ENCODE measurements around the gene TTYH3. TPM values are rescaled to one million over a fixed set of nuclear protein-coding genes. Genes with fewer than 3 reads are reported as not detected.

TTYH3 gene
- total RNA-seq, 1 experiment from 2014 or later, result 25.0 TPM

DNA sequence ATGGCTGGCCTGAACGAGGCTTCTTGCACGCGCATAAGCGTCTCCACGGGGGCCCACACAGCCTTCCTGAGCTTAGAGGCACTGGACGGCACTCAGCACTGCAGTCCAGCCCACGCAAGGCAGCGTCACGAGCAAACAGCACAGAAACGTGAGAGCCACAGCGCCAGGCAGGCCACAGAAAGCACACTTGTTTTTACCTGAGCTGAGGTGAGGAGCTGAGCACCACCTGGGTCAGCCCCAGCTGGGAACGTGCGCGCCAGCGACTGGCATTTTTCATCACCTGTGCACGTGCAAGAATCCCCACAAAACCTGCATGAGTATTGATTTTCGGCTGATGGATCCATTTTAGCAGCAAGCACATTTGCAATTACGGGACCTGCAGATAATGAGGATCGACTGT is 46.3 kb upstream of the TTYH3 start:
- DNase-seq (no peak), ATAC-seq (no peak)
- Histone ChIP-seq H3K36me3 (ENCODE audit: low read depth, low read length) (no peaks in the 10 kb centered on the region), H3F3A (ENCODE audit: low read length, unreplicated experiment) (no peaks in the 10 kb centered on the region), H3K9me3 (ENCODE audit: low read length) (no peaks in the 10 kb centered on the region), H3K4me3 (ENCODE audit: low read length) (no peak overlapping the region), H4K20me1 (ENCODE audit: low read length) (no peaks in the 10 kb centered on the region), H3K9me2 (replicated peaks; ENCODE audit: low read length) (no peaks in the 10 kb centered on the region), H3K27me3 (ENCODE audit: low read length) (no peaks in the 10 kb centered on the region), H3K27ac (ENCODE audit: low read length) (no peak overlapping the region), H3K9ac (ENCODE audit: low read length) (no peak overlapping the region), H3K4me1 (ENCODE audit: insufficient read depth, low read length) (no peaks in the 10 kb centered on the region), H2AFZ (ENCODE audit: low read length) (no peak overlapping the region), H3K79me2 (ENCODE audit: low read length) (no peaks in the 10 kb centered on the region), H3K4me2 (ENCODE audit: low read length) (no peak overlapping the region)
- POLR2A ChIA-PET (ENCODE audit: unreplicated experiment), result no interaction called here
- intact Hi-C loops (cut with micrococcal nuclease), result no loop called here
- BruUV-seq (replicated peaks), result no TSS peak
- no peak for TF ChIP-seq EZH2phosphoT487 (IDR thresholded peaks at IDR 0.05; ENCODE audit: borderline replicate concordance, low read length)
- TF ChIP-seq EZH2 (IDR thresholded peaks at IDR 0.05; ENCODE audit: low read length, unreplicated experiment), result no peak
- no peak for TF ChIP-seq CTCF (conservative IDR thresholded peaks at IDR 0.05; ENCODE audit: low read depth, low read length)
- CTCF ChIA-PET, result no interaction called here

DNA sequence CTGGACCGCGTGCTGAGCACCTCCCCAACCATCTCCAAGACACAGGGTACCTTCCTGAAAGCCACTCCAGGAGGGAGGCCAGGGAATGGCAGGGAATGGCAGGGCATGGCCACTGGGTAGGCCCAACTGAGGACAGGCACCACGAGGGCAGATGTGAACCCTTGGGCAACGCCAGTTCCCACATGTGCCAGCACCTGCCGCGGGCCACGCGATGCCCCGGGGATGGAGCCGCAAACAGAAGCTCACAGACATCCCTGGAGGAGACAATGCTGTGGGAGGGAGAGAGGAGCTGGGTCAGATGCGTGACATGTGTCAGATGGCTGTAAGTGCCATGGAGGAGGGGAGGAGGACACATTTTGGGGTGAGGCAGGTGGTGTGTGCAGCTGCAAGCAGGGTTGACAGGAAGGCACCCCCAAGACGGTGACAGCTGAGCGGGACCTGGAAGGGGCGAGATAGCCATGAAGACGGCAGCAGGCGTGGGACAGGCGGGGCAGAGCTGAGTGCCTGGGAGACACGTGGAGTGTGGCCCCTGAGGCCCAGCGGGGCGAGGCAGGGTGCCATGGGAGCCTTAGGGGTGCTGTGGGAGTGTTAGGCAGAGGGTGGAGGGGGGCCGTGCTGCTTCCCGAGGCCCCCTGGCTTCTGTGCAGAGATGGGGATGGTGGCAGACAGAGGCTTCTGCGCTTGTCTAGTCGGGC is 45.3 kb upstream of the TTYH3 start:
- H3K79me2 ChIP-seq (ENCODE audit: low read length), result no peaks in the 10 kb centered on the region
- no peaks in the 10 kb centered on the region for H3K9me3 ChIP-seq (ENCODE audit: low read length)
- POLR2A ChIA-PET (ENCODE audit: unreplicated experiment), result no interaction called here
- ATAC-seq (no peak), DNase-seq (no peak)
- H3K36me3 ChIP-seq (ENCODE audit: low read depth, low read length), result no peaks in the 10 kb centered on the region
- H3K4me1 ChIP-seq (ENCODE audit: insufficient read depth, low read length), result no peaks in the 10 kb centered on the region
- intact Hi-C loops (cut with micrococcal nuclease), result no loop called here
- no peak overlapping the region for H3K4me2 ChIP-seq (ENCODE audit: low read length)
- no peak overlapping the region for H3K9ac ChIP-seq (ENCODE audit: low read length)
- TF ChIP-seq EZH2 (IDR thresholded peaks at IDR 0.05; ENCODE audit: low read length, unreplicated experiment) (no peak), CTCF (conservative IDR thresholded peaks at IDR 0.05; ENCODE audit: low read depth, low read length) (no peak), EZH2phosphoT487 (IDR thresholded peaks at IDR 0.05; ENCODE audit: borderline replicate concordance, low read length) (no peak)
- H3K9me2 ChIP-seq (replicated peaks; ENCODE audit: low read length), result no peaks in the 10 kb centered on the region
- H3K4me3 ChIP-seq (ENCODE audit: low read length), result no peak overlapping the region
- CTCF ChIA-PET, result no interaction called here
- no TSS peak for BruUV-seq (replicated peaks)
- no peaks in the 10 kb centered on the region for H4K20me1 ChIP-seq (ENCODE audit: low read length)
- no peaks in the 10 kb centered on the region for H3K27me3 ChIP-seq (ENCODE audit: low read length)
- H3K27ac ChIP-seq (ENCODE audit: low read length), result no peak overlapping the region
- H3F3A ChIP-seq (ENCODE audit: low read length, unreplicated experiment), result no peaks in the 10 kb centered on the region
- no peak overlapping the region for H2AFZ ChIP-seq (ENCODE audit: low read length)

GRCh38 chr7:2587134-2587533 is 44.7 kb upstream of the TTYH3 start:
- no TSS peak for BruUV-seq (replicated peaks)

More at GRCh38 chr7:2587134-2587533, 44.7 kb upstream of the TTYH3 start:
- ChIA-PET CTCF (no interaction called here), POLR2A (ENCODE audit: unreplicated experiment) (no interaction called here)
- Histone ChIP-seq H3K4me3 (ENCODE audit: low read length) (no peak overlapping the region), H3K36me3 (ENCODE audit: low read depth, low read length) (no peaks in the 10 kb centered on the region), H4K20me1 (ENCODE audit: low read length) (no peaks in the 10 kb centered on the region), H3K4me2 (ENCODE audit: low read length) (no peak overlapping the region), H2AFZ (ENCODE audit: low read length) (no peak overlapping the region), H3K9me3 (ENCODE audit: low read length) (no peaks in the 10 kb centered on the region), H3K9me2 (replicated peaks; ENCODE audit: low read length) (no peaks in the 10 kb centered on the region), H3F3A (ENCODE audit: low read length, unreplicated experiment) (no peaks in the 10 kb centered on the region), H3K9ac (ENCODE audit: low read length) (no peak overlapping the region), H3K4me1 (ENCODE audit: insufficient read depth, low read length) (no peaks in the 10 kb centered on the region), H3K79me2 (ENCODE audit: low read length) (no peaks in the 10 kb centered on the region), H3K27me3 (ENCODE audit: low read length) (no peaks in the 10 kb centered on the region), H3K27ac (ENCODE audit: low read length) (no peak overlapping the region)
- no peak for DNase-seq
- intact Hi-C loops (cut with micrococcal nuclease), result no loop called here
- no peak for TF ChIP-seq EZH2 (IDR thresholded peaks at IDR 0.05; ENCODE audit: low read length, unreplicated experiment)
- TF ChIP-seq CTCF (conservative IDR thresholded peaks at IDR 0.05; ENCODE audit: low read depth, low read length), result no peak
- TF ChIP-seq EZH2phosphoT487 (IDR thresholded peaks at IDR 0.05; ENCODE audit: borderline replicate concordance, low read length), result no peak
- no peak for ATAC-seq
